HPDE6-E6E7 (cell line): ENCODE data around the gene DPP10.
"Not testable (repeated sequence)": the region's sequence is repeated elsewhere in the genome, so short reads cannot be mapped to it uniquely, and the experiment has no call there.

Experiments used
- DNase-seq: peaks from one replicate; pipeline ENCODE4 v3.0.0; 2011; ENCODE audit warnings: missing footprints; ENCODE audit errors: extremely low spot score

The DPP10 gene

GRCh38 chr2:114442510-114442909, at the start of gene DPP10:
Gene DPP10 (plus strand): TSS chr2:114442641.
- peak; percentile 1 for DNase-seq

- DNase-seq, result no peak
These were observed 41.6 kb upstream of the DPP10 start for GRCh38 chr2:114400890-114401289.

- DNase-seq, result no peak
These were observed 37.0 kb upstream of the DPP10 start for GRCh38 chr2:114405247-114406116.

- no peak for DNase-seq
These were observed 36.1 kb upstream of the DPP10 start for GRCh38 chr2:114406347-114406746.

- DNase-seq, result not testable (repeated sequence)
These were observed 35.1 kb upstream of the DPP10 start for GRCh38 chr2:114407353-114407752.

GRCh38 chr2:114421781-114422180, 20.7 kb upstream of the DPP10 start:
- DNase-seq, result no peak

GRCh38 chr2:114424699-114425098, 17.7 kb upstream of the DPP10 start:
- no peak for DNase-seq

- DNase-seq, result no peak
These were observed 15.7 kb upstream of the DPP10 start for GRCh38 chr2:114426756-114427155.

GRCh38 chr2:114436329-114436728, 6.1 kb upstream of the DPP10 start:
- DNase-seq, result no peak

- DNase-seq, result no peak
These were observed 4.1 kb downstream of the DPP10 start for GRCh38 chr2:114446571-114446970.

GRCh38 chr2:114450639-114451038, 8.2 kb downstream of the DPP10 start:
- DNase-seq, result no peak

GRCh38 chr2:114456566-114456965, 14.1 kb downstream of the DPP10 start:
- DNase-seq, result no peak

GRCh38 chr2:114457956-114458355, 15.5 kb downstream of the DPP10 start:
- DNase-seq, result no peak

- no peak for DNase-seq
These were observed 18.7 kb downstream of the DPP10 start for GRCh38 chr2:114461116-114461515.

GRCh38 chr2:114464961-114465706, 22.7 kb downstream of the DPP10 start:
- no peak for DNase-seq

GRCh38 chr2:114468343-114468742, 25.9 kb downstream of the DPP10 start:
- no peak for DNase-seq

GRCh38 chr2:114472246-114472645, 29.8 kb downstream of the DPP10 start:
- no peak for DNase-seq

- DNase-seq, result no peak
These were observed 30.3 kb downstream of the DPP10 start for GRCh38 chr2:114472726-114473125.

- DNase-seq, result no peak
These were observed 46.5 kb downstream of the DPP10 start for GRCh38 chr2:114488841-114489530.

- DNase-seq, result no peak
These were observed 52.6 kb downstream of the DPP10 start for GRCh38 chr2:114495046-114495445.

- DNase-seq, result no peak
These were observed 54.5 kb downstream of the DPP10 start for GRCh38 chr2:114496959-114497358.

GRCh38 chr2:114499101-114499500, 56.7 kb downstream of the DPP10 start:
- DNase-seq, result no peak
